ENCODE data around the gene BDH1. TPM values are rescaled to one million over a fixed set of nuclear protein-coding genes. Genes with fewer than 3 reads are reported as not detected.
A peak's percentile ranks its signal among the peaks of the same experiment; 100 is the strongest.

Gene BDH1
- total RNA-seq, 1 donor from 2014 or later: 1.5 TPM

DNA sequence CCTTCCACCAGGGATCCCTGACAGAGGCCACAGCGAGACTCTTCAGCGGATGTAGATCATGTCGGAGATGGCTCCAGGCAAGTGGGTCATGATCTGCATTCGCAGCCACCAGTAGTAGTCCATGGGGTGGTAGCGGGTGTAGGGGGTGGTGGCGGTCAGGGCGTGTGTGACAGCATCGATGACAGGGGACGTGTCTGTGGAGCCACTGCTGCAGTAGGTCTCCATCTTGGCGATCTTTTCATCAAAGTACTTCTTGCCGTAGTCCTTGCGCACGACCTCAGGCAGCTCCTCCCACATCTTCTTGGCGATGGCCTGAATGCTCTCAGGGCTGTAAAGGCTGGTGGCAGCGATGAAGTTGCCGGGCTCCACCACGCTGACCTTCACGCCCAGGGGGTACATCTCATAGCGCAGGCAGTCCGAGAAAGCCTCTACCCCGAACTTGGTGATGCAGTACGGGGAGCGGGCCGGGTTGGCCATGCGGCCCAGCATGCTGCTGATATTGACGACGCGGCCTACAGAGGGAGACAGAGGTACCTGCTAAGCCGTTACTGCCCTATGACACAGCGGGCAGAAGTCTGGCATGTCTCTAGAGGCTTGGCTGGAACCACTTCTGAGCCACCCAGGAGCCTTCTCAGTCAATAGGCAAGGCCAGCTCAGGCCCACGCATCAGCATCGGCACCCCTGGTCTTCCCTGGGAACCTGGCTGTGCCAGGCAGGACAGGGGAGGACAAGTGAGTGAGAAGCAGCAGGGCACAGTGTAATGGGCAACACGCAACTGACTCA is 43.7 kb downstream of the BDH1 start:
- Histone ChIP-seq H3K9ac (ENCODE audit: low read length) (no peak overlapping the region), H3K4me1 (ENCODE audit: insufficient read depth, low read length) (peaks cover 30% of the 10 kb centered on the region), H4K20me1 (ENCODE audit: insufficient read depth, low read length) (no peaks in the 10 kb centered on the region), H3K36me3 (ENCODE audit: insufficient read depth, low read length) (no peaks in the 10 kb centered on the region), H3K27me3 (ENCODE audit: insufficient read depth, low read length) (no peaks in the 10 kb centered on the region), H3K4me2 (ENCODE audit: low read length) (no peak overlapping the region), H2AFZ (ENCODE audit: low read depth, low read length) (no peak overlapping the region), H3K27ac (ENCODE audit: low read depth, low read length) (peak overlapping the region; percentile 61), H3K4me3 (ENCODE audit: insufficient read depth, low read depth, low read length) (no peak overlapping the region), H3K79me2 (ENCODE audit: insufficient read depth, low read length) (no peaks in the 10 kb centered on the region), H3K9me3 (ENCODE audit: insufficient read depth, low read depth, low read length) (no peaks in the 10 kb centered on the region)
- Mint-ChIP-seq H3K36me3 (ENCODE audit: low read depth, unreplicated experiment) (peaks cover 3% of the 10 kb centered on the region), H3K27ac (ENCODE audit: unreplicated experiment) (peak overlapping the region; percentile 72), H3K4me1 (ENCODE audit: low read depth, unreplicated experiment) (peaks cover 28% of the 10 kb centered on the region), H3K4me3 (ENCODE audit: unreplicated experiment) (no peak overlapping the region), H3K9me3 (ENCODE audit: unreplicated experiment) (peaks cover 2% of the 10 kb centered on the region), H3K27me3 (ENCODE audit: low read depth, unreplicated experiment) (peaks cover 5% of the 10 kb centered on the region)
- TF ChIP-seq, protein P1, sequence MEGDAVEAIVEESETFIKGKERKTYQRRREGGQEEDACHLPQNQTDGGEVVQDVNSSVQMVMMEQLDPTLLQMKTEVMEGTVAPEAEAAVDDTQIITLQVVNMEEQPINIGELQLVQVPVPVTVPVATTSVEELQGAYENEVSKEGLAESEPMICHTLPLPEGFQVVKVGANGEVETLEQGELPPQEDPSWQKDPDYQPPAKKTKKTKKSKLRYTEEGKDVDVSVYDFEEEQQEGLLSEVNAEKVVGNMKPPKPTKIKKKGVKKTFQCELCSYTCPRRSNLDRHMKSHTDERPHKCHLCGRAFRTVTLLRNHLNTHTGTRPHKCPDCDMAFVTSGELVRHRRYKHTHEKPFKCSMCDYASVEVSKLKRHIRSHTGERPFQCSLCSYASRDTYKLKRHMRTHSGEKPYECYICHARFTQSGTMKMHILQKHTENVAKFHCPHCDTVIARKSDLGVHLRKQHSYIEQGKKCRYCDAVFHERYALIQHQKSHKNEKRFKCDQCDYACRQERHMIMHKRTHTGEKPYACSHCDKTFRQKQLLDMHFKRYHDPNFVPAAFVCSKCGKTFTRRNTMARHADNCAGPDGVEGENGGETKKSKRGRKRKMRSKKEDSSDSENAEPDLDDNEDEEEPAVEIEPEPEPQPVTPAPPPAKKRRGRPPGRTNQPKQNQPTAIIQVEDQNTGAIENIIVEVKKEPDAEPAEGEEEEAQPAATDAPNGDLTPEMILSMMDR (IDR thresholded peaks at IDR 0.05; ENCODE audit: insufficient read depth, low read depth, low read length): no peak
- no peak for TF ChIP-seq EZH2 (IDR thresholded peaks at IDR 0.05; ENCODE audit: insufficient read depth, low read length)
- FAIRE-seq: no peak
- no peak for DNase-seq (ENCODE audit: low read depth)

GRCh38 chr3:197511130-197511529 is 44.6 kb downstream of the BDH1 start:
- H3K4me3 ChIP-seq (ENCODE audit: insufficient read depth, low read depth, low read length): no peak overlapping the region
- peaks cover 3% of the 10 kb centered on the region for H3K36me3 Mint-ChIP-seq (ENCODE audit: low read depth, unreplicated experiment)
- H3K9ac ChIP-seq (ENCODE audit: low read length): peak overlapping the region; percentile 85
- TF ChIP-seq, protein P1 (IDR thresholded peaks at IDR 0.05; ENCODE audit: insufficient read depth, low read depth, low read length): no peak
- no peak for TF ChIP-seq EZH2 (IDR thresholded peaks at IDR 0.05; ENCODE audit: insufficient read depth, low read length)
- H3K9me3 Mint-ChIP-seq (ENCODE audit: unreplicated experiment): peaks cover 2% of the 10 kb centered on the region
- peak; percentile 58 for DNase-seq (ENCODE audit: low read depth)
- no peaks in the 10 kb centered on the region for H3K79me2 ChIP-seq (ENCODE audit: insufficient read depth, low read length)
- H3K27ac ChIP-seq (ENCODE audit: low read depth, low read length): peak overlapping the region; percentile 61
- H3K4me1 Mint-ChIP-seq (ENCODE audit: low read depth, unreplicated experiment): peaks cover 21% of the 10 kb centered on the region
- H3K4me1 ChIP-seq (ENCODE audit: insufficient read depth, low read length): peaks cover 21% of the 10 kb centered on the region
- no peak for FAIRE-seq
- peak overlapping the region; percentile 75 for H3K27ac Mint-ChIP-seq (ENCODE audit: unreplicated experiment)
- no peaks in the 10 kb centered on the region for H3K36me3 ChIP-seq (ENCODE audit: insufficient read depth, low read length)
- H3K27me3 ChIP-seq (ENCODE audit: insufficient read depth, low read length): no peaks in the 10 kb centered on the region
- peak overlapping the region; percentile 83 for H3K4me2 ChIP-seq (ENCODE audit: low read length)
- no peaks in the 10 kb centered on the region for H4K20me1 ChIP-seq (ENCODE audit: insufficient read depth, low read length)
- peaks cover 7% of the 10 kb centered on the region for H3K27me3 Mint-ChIP-seq (ENCODE audit: low read depth, unreplicated experiment)
- no peak overlapping the region for H2AFZ ChIP-seq (ENCODE audit: low read depth, low read length)
- H3K4me3 Mint-ChIP-seq (ENCODE audit: unreplicated experiment): no peak overlapping the region
- H3K9me3 ChIP-seq (ENCODE audit: insufficient read depth, low read depth, low read length): no peaks in the 10 kb centered on the region

DNA sequence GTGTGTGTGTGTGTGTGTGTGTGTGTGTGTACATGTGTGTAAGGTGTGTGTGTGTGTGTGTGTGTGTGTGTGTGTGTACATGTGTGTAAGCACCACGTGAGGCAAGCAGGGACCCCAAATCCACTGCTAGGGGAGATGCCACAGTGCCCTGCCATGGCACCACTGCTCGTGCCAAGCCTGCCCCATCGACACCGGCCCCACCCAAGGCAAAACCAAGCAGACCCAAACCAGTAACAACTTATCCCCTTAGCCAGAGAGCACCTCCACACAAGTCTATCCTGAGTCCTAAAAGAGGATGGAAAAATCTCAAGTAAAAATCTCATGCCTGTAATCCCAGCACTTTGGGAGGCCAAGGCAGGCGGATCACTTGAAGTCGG is 45.1 kb downstream of the BDH1 start:
- no peaks in the 10 kb centered on the region for H3K9me3 Mint-ChIP-seq (ENCODE audit: unreplicated experiment)

More for the DNA sequence above, 45.1 kb downstream of the BDH1 start:
- H3K4me1 ChIP-seq (ENCODE audit: insufficient read depth, low read length): peaks cover 17% of the 10 kb centered on the region
- H3K9me3 ChIP-seq (ENCODE audit: insufficient read depth, low read depth, low read length): no peaks in the 10 kb centered on the region
- H3K27ac ChIP-seq (ENCODE audit: low read depth, low read length): peak overlapping the region; percentile 61
- H3K36me3 Mint-ChIP-seq (ENCODE audit: low read depth, unreplicated experiment): peaks cover 3% of the 10 kb centered on the region
- no peaks in the 10 kb centered on the region for H3K79me2 ChIP-seq (ENCODE audit: insufficient read depth, low read length)
- H3K4me3 Mint-ChIP-seq (ENCODE audit: unreplicated experiment): peak overlapping the region; percentile 50
- no peak overlapping the region for H2AFZ ChIP-seq (ENCODE audit: low read depth, low read length)
- peak overlapping the region; percentile 75 for H3K27ac Mint-ChIP-seq (ENCODE audit: unreplicated experiment)
- no peak overlapping the region for H3K4me3 ChIP-seq (ENCODE audit: insufficient read depth, low read depth, low read length)
- TF ChIP-seq, protein P1 (IDR thresholded peaks at IDR 0.05; ENCODE audit: insufficient read depth, low read depth, low read length): no peak
- TF ChIP-seq EZH2 (IDR thresholded peaks at IDR 0.05; ENCODE audit: insufficient read depth, low read length): no peak
- peak overlapping the region; percentile 85 for H3K9ac ChIP-seq (ENCODE audit: low read length)
- H3K4me1 Mint-ChIP-seq (ENCODE audit: low read depth, unreplicated experiment): peaks cover 19% of the 10 kb centered on the region
- no peaks in the 10 kb centered on the region for H3K36me3 ChIP-seq (ENCODE audit: insufficient read depth, low read length)
- H3K27me3 Mint-ChIP-seq (ENCODE audit: low read depth, unreplicated experiment): peaks cover 7% of the 10 kb centered on the region
- H3K4me2 ChIP-seq (ENCODE audit: low read length): peak overlapping the region; percentile 83
- FAIRE-seq (no peak), DNase-seq (ENCODE audit: low read depth) (no peak)
- H3K27me3 ChIP-seq (ENCODE audit: insufficient read depth, low read length): no peaks in the 10 kb centered on the region
- H4K20me1 ChIP-seq (ENCODE audit: insufficient read depth, low read length): no peaks in the 10 kb centered on the region

All from astrocyte (in vitro differentiated cells and primary cell).